ENCODE results near the gene WDR93. TPM values are rescaled to one million over a fixed set of nuclear protein-coding genes. Genes with fewer than 3 reads are reported as not detected.
"Not testable (repeated sequence)": the region's sequence is repeated elsewhere in the genome, so short reads cannot be mapped to it uniquely, and the experiment has no call there.

WDR93 gene
- total and polyA plus RNA-seq, 5 experiments from 2014 or later, result 0.19 to 0.33 TPM; not detected in 3

- Mint-ChIP-seq H3K36me3 (peaks cover 0 to 11% (median 6%) of the 10 kb centered on the region in 3 donors), H3K4me1 (no peaks in the 10 kb centered on the region), H3K27ac (no peak overlapping the region), H3K4me3 (no peak overlapping the region), H3K9me3 (no peaks in the 10 kb centered on the region), H3K27me3 (peaks cover 0 to 4% (median 0%) of the 10 kb centered on the region in 5 donors)
- DNase-seq (no peak), ATAC-seq (no peak)
- POLR2A ChIA-PET, result no interaction called here
Observed at GRCh38 chr15:89677381-89677780, 13.2 kb upstream of the WDR93 start.

DNA sequence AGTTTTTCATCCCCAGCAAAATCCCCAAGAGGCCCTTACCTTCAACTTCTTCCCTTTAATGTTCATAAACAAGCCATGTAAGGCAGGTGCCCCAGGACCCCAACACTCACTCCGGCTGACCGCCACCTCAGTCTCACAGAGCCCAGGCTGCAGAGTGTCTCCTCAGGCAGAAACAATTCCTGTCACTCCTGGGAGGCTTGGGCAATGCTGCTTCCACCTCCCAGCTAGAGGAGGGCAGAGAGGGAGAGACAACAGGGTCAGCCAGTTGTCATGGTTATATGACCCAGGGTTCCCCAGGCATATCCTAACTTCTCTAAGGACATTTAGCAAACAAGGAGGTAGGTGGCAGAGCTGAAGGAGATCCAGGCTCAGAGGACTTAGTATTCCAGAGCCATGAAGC lies 11.4 kb upstream of the WDR93 start, which contains the start of gene PLIN1:
TSS of gene PLIN1 (minus strand) at position 156 of the 400 bp plus-strand sequence. CDS start 1,878 bp downstream, outside the sequence.
- peak within 1 kb of the TSS in 2 of 10 donors; percentile 35 to 70 for H3K27ac Mint-ChIP-seq
- no peaks in the 10 kb centered on the region for H3K9me3 Mint-ChIP-seq
- POLR2A ChIA-PET, result no interaction called here
- H3K36me3 Mint-ChIP-seq, result peaks cover 9 to 18% (median 15%) of the 10 kb centered on the region in 3 donors
- H3K4me3 Mint-ChIP-seq, result no peak within 1 kb of the TSS
- no peaks in the 10 kb centered on the region for H3K4me1 Mint-ChIP-seq
- ATAC-seq (no peak), DNase-seq (no peak)
- H3K27me3 Mint-ChIP-seq, result no peaks in the 10 kb centered on the region

GRCh38 chr15:89680282-89680873 lies 10.2 kb upstream of the WDR93 start:
- DNase-seq (no peak), ATAC-seq (no peak)
- H3K27me3 Mint-ChIP-seq, result no peaks in the 10 kb centered on the region
- H3K36me3 Mint-ChIP-seq, result peaks cover 10 to 24% (median 21%) of the 10 kb centered on the region in 3 donors
- H3K4me3 Mint-ChIP-seq, result no peak overlapping the region
- H3K4me1 Mint-ChIP-seq, result no peaks in the 10 kb centered on the region
- no peaks in the 10 kb centered on the region for H3K9me3 Mint-ChIP-seq
- POLR2A ChIA-PET, result no interaction called here
- H3K27ac Mint-ChIP-seq, result no peak overlapping the region

DNA sequence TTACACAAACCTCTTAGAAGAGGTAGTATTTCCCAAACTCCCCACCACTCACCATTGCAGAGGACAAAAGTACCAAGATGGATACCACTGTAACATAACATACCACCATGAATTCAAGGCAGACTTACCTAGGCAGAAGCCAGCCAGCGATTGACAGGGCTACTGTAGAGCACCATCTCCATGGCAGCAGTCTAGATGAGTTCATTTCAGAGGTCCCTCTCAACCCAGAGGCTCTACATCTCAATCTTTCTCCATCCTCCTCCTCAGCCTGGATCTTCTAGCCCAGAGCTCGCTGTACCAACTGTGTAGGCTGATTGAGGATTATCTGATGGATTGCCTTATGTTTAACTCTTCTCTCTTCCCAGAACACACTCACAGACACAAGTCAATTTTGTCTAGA lies 9.5 kb upstream of the WDR93 start:
- Mint-ChIP-seq H3K27ac (peak overlapping the region in 1 of 10 donors; percentile 19), H3K36me3 (peaks cover 14 to 25% (median 24%) of the 10 kb centered on the region in 3 donors), H3K4me1 (no peaks in the 10 kb centered on the region), H3K4me3 (no peak overlapping the region), H3K27me3 (no peaks in the 10 kb centered on the region), H3K9me3 (no peaks in the 10 kb centered on the region)
- no peak for ATAC-seq
- DNase-seq, result no peak
- POLR2A ChIA-PET, result no interaction called here

- Mint-ChIP-seq H3K27me3 (no peaks in the 10 kb centered on the region), H3K36me3 (peaks cover 14 to 26% (median 23%) of the 10 kb centered on the region in 3 donors), H3K4me1 (peaks cover 6 to 16% (median 11%) of the 10 kb centered on the region in 4 donors), H3K4me3 (no peak overlapping the region), H3K9me3 (no peaks in the 10 kb centered on the region), H3K27ac (no peak overlapping the region)
- no peak for ATAC-seq
- no peak for DNase-seq
- POLR2A ChIA-PET, result no interaction called here
Observed at GRCh38 chr15:89685995-89686394, 4.6 kb upstream of the WDR93 start.

DNA sequence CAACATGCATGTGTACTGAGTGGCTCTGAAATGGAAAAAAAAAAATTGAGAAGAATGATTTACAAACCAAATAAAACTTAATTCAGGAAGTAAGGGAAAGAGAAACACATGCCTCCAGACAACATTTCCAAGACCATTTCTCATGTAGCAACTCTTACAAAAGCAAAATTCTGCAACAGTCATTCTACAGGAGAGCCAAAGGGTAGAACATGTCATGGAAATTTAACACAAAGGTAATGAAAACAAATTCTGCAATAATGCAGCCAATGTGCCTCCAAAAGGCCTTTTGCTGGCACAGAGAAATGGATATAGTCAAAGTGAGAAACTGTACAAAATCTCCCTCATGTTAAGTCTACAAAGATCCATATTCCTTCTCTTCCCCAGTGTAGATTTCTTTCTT lies 4.1 kb upstream of the WDR93 start:
- H3K4me1 Mint-ChIP-seq, result peaks cover 7 to 19% (median 13%) of the 10 kb centered on the region in 4 donors
- H3K27ac Mint-ChIP-seq, result peak overlapping the region in 1 of 10 donors; percentile 24
- POLR2A ChIA-PET, result no interaction called here
- H3K27me3 Mint-ChIP-seq, result no peaks in the 10 kb centered on the region
- no peak overlapping the region for H3K4me3 Mint-ChIP-seq
- no peak for DNase-seq
- no peaks in the 10 kb centered on the region for H3K9me3 Mint-ChIP-seq
- H3K36me3 Mint-ChIP-seq, result peaks cover 14 to 22% (median 20%) of the 10 kb centered on the region in 3 donors
- ATAC-seq, result no peak

DNA sequence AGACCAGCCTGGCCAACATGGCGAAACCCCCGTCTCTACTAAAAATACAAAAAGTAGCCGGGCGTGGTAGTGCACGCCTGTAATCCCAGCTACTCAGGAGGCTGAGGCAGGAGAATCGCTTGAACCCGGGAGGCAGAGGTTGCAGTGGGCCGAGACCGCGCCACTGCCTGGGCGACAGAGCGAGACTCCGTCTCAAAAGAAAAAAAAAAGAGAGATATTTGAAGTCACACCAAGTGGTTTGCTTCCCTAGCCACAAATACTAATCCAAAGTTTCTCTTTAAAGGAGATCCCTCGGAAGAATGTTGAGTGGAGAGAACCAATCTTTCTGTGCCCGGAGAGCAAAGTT lies 708 bp upstream of the WDR93 start:
- DNase-seq, ATAC-seq, H3K9me3 Mint-ChIP-seq, POLR2A ChIA-PET, H3K27me3 Mint-ChIP-seq, H3K36me3 Mint-ChIP-seq: not testable (repeated sequence)
- H3K4me1 Mint-ChIP-seq, result peaks cover 7 to 19% (median 13%) of the 10 kb centered on the region in 4 donors
- peak overlapping the region; percentile 86 to 95 (median 92) for H3K4me3 Mint-ChIP-seq
- peak overlapping the region in 9 of 10 donors; percentile 11 to 96 (median 85) for H3K27ac Mint-ChIP-seq

DNA sequence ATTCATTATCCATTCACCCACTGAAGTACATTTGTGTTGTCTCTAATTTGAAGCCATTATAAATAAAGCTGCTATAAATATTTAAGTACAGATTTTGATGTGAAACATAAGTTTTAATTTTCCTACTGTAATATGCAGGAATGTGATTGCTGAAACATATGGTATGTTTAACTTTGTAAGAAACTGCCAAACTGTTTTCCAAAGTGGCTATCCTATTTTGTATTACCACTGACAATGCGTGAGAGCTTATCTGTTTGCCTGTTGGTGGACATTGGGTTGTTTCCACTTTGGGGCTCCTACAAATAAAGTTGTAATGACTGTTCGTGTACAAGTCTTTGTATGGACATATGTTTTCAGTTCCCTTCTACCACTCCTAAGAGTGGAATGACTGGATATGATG lies 2.5 kb downstream of the WDR93 start:
- Mint-ChIP-seq H3K9me3 (no peaks in the 10 kb centered on the region), H3K4me1 (peaks cover 4 to 19% (median 13%) of the 10 kb centered on the region in 4 donors), H3K27ac (no peak overlapping the region), H3K36me3 (no peaks in the 10 kb centered on the region), H3K27me3 (peaks cover 0 to 10% (median 0%) of the 10 kb centered on the region in 5 donors), H3K4me3 (peak overlapping the region in 1 of 10 donors; percentile 13)
- POLR2A ChIA-PET, result no interaction called here
- ATAC-seq (no peak), DNase-seq (no peak)

DNA sequence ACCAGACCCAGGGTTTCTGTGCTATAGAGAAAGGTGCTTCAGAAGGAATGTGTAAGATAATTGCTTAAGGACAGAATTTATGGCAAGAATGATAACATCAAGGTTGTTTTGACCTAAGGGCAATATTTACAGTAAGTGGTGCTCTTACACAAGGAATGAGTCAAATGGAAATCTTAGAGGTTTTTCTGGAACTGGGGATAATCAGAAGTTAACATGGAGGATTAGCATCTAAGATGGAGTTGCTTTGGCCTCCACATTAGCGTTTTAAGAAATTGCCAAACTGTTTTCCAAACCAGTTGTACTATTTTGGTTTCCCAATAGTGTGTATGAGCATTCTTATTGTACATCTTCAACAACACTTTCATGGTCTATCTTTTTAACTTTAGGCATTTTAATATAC lies 3.1 kb downstream of the WDR93 start:
- POLR2A ChIA-PET, result no interaction called here
- peaks cover 0 to 10% (median 0%) of the 10 kb centered on the region in 5 donors for H3K27me3 Mint-ChIP-seq
- peaks cover 4 to 19% (median 13%) of the 10 kb centered on the region in 4 donors for H3K4me1 Mint-ChIP-seq

DNA sequence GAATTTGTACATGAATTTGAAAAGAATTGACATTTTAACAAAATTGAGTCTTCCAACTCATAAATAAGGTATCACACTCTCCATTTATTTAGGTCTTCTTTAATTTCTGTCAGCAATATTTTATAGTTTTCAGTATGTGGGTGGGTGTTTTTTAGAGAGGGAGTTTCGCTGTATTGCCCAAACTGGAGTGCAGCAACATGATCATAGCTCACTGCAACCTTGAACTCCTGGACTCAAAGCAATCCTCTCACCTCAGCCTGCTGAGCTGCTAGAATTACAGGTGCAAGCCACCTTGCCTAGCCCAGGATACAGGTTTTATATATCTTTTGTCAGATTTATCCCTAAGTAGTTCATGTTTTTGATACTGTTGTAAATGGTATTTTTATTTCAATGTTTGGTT lies 4.6 kb downstream of the WDR93 start:
- Mint-ChIP-seq H3K4me3 (peak overlapping the region in 1 of 10 donors; percentile 18), H3K9me3 (no peaks in the 10 kb centered on the region), H3K4me1 (peaks cover 4 to 10% (median 7%) of the 10 kb centered on the region in 4 donors), H3K36me3 (peaks cover 0 to 2% (median 0%) of the 10 kb centered on the region in 3 donors), H3K27ac (no peak overlapping the region), H3K27me3 (peaks cover 0 to 13% (median 6%) of the 10 kb centered on the region in 5 donors)
- DNase-seq (no peak), ATAC-seq (no peak)
- POLR2A ChIA-PET, result no interaction called here

More for the DNA sequence above, 3.1 kb downstream of the WDR93 start:
- DNase-seq (no peak), ATAC-seq (no peak)
- H3K36me3 Mint-ChIP-seq, result peaks cover 0 to 2% (median 0%) of the 10 kb centered on the region in 3 donors
- no peak overlapping the region for H3K4me3 Mint-ChIP-seq
- H3K27ac Mint-ChIP-seq, result no peak overlapping the region
- H3K9me3 Mint-ChIP-seq, result no peaks in the 10 kb centered on the region

GRCh38 chr15:89704411-89704810 lies 13.8 kb downstream of the WDR93 start:
- Mint-ChIP-seq H3K36me3 (peaks cover 0 to 4% (median 0%) of the 10 kb centered on the region in 3 donors), H3K4me3 (no peak overlapping the region), H3K9me3 (peaks cover 0 to 2% (median 0%) of the 10 kb centered on the region in 9 donors), H3K27me3 (peaks cover 22 to 44% (median 37%) of the 10 kb centered on the region in 5 donors), H3K27ac (no peak overlapping the region), H3K4me1 (no peaks in the 10 kb centered on the region)
- POLR2A ChIA-PET, result interaction anchor here (0.8 kb wide), 1 partner anchor 51 kb away, joined by 3 read pairs; no protein-coding TSS in a partner anchor
- no peak for DNase-seq
- no peak for ATAC-seq

DNA sequence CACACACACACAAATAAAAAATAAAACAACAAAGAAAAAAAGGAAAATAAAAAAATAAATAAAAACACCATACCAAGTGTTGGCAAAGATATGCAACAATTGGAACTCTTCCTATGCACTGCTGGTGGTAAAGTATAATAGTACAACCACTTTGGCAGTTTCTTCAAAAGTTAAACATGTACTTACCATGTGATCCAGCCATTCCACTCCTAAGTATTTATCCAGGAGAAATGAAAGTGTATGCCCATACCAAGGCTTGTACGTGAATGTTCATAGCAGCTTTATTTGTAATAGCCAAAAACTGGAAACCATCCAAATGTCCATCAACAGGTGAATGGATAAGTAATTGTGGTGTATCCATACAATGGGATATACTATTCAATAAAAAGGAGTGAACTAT lies 17.0 kb downstream of the WDR93 start:
- Mint-ChIP-seq H3K36me3 (peaks cover 0 to 4% (median 0%) of the 10 kb centered on the region in 3 donors), H3K9me3 (no peaks in the 10 kb centered on the region), H3K4me3 (no peak overlapping the region), H3K27ac (no peak overlapping the region), H3K27me3 (peaks cover 15 to 30% (median 27%) of the 10 kb centered on the region in 5 donors), H3K4me1 (no peaks in the 10 kb centered on the region)
- DNase-seq (no peak), ATAC-seq (no peak)
- POLR2A ChIA-PET, result no interaction called here

DNA sequence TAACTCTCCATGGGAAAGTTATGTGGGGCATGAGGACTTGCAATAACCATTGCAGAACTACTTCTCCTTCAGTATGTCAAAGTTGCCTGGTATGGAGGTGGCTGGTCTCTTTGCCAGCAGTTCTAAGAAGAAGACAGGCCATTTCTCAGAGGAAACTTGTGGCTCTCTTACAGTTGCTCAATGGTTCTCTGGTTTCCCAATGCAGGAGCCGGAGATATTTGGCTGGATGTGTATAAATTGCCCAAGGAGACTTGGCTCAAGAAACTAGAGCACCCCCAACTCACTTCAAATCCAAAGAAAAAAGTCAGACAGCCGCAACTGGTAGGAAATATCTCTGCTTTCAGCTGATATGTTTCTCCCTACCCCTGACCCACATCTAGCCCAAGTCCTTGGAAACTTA lies 24.2 kb downstream of the WDR93 start:
- Mint-ChIP-seq H3K4me3 (no peak overlapping the region), H3K27me3 (peaks cover 0 to 1% (median 0%) of the 10 kb centered on the region in 5 donors), H3K9me3 (no peaks in the 10 kb centered on the region), H3K36me3 (no peaks in the 10 kb centered on the region), H3K4me1 (no peaks in the 10 kb centered on the region), H3K27ac (no peak overlapping the region)
- ATAC-seq (no peak), DNase-seq (no peak)
- POLR2A ChIA-PET, result no interaction called here

DNA sequence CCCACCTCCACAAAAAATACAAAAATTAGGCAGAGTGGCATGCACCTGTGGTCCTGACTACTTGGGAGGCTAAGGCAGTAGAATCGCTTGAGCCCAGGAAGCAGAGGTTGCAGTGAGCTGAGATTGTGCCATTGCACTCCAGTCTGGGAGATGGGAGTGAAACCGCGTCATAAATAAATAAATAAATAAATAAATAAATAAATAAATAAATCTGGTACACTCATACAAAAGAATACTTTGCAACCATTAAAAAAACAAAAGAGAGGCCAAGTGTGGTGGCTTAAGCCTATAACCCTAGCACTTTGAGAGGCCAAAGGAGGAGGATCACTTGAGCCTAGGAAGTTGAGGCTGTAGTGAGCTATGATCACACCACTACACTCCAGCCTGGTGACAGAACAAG lies 32.4 kb downstream of the WDR93 start:
- H3K27ac Mint-ChIP-seq, result no peak overlapping the region
- no peaks in the 10 kb centered on the region for H3K4me1 Mint-ChIP-seq
- H3K27me3 Mint-ChIP-seq, result peaks cover 5 to 22% (median 16%) of the 10 kb centered on the region in 5 donors
- no peak overlapping the region for H3K4me3 Mint-ChIP-seq
- H3K9me3 Mint-ChIP-seq, result peaks cover 0 to 5% (median 4%) of the 10 kb centered on the region in 9 donors
- peaks cover 0 to 10% (median 4%) of the 10 kb centered on the region in 3 donors for H3K36me3 Mint-ChIP-seq
- POLR2A ChIA-PET, result no interaction called here
- ATAC-seq (no peak), DNase-seq (no peak)
